Omental fat pad (tissue), 4 donors: ENCODE data around the gene ERMN. TPM values are rescaled to one million over a fixed set of nuclear protein-coding genes. Genes with fewer than 3 reads are reported as not detected.

Source experiments
- ATAC-seq: fragments of 150-250 bp; one replicate; pipeline ENCODE4 v1.9.1; 2016; ENCODE audit warnings: mild to moderate bottlenecking, moderate library complexity; ENCODE audit not compliant: low FRiP score
- DNase-seq: peaks from one replicate; pipeline ENCODE4 v3.0.0-alpha.2; 2019; ENCODE audit warnings: low spot score
- total RNA-seq, 4 donors: library from RNA; depleted of rRNA; stranded (reverse); fragments of >200 nt; gene quantifications; one replicate each; pipeline ENCODE4 v1.1.0, GENCODE V29; 2016
- TF ChIP-seq, protein P1 (sequence below), 3 donors: fragments of 450-650 bp; IDR thresholded peaks; one replicate each; pipeline ENCODE4 v1.5.1; 2016 to 2017; ENCODE audit warnings: antibody characterized with exemption in 3 of 3, mild to moderate bottlenecking in 3 of 3, moderate library complexity in 2 of 3

ERMN gene
- total RNA-seq, 4 donors from 2014 or later: 0.50 to 1.8 (median 1.4) TPM

- ATAC-seq (no peak), DNase-seq (no peak)
- TF ChIP-seq, protein P1, sequence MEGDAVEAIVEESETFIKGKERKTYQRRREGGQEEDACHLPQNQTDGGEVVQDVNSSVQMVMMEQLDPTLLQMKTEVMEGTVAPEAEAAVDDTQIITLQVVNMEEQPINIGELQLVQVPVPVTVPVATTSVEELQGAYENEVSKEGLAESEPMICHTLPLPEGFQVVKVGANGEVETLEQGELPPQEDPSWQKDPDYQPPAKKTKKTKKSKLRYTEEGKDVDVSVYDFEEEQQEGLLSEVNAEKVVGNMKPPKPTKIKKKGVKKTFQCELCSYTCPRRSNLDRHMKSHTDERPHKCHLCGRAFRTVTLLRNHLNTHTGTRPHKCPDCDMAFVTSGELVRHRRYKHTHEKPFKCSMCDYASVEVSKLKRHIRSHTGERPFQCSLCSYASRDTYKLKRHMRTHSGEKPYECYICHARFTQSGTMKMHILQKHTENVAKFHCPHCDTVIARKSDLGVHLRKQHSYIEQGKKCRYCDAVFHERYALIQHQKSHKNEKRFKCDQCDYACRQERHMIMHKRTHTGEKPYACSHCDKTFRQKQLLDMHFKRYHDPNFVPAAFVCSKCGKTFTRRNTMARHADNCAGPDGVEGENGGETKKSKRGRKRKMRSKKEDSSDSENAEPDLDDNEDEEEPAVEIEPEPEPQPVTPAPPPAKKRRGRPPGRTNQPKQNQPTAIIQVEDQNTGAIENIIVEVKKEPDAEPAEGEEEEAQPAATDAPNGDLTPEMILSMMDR (IDR thresholded peaks at IDR 0.05): no peak
Observed at GRCh38 chr2:157339965-157340655, 14.5 kb upstream of the ERMN start.

DNA sequence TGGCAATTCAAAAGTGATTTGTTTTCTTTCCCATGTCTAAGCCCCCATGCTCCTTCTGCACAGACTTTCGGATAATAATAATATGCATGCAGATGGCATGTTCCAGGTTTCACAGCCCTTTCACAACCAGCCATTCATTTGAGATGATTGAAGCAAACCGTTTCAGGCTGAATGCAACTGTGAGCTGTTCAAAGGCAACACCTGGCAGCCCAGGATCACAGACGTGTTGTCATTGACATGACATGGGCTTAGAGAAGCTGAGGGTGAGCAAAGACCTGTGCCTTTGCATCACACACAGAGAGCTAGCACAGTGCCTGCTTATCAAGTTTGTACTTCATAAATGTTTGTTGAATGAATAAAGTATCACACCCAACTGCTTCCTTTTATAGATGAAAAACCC is 12.4 kb upstream of the ERMN start:
- TF ChIP-seq, protein P1 (IDR thresholded peaks at IDR 0.05): no peak
- DNase-seq (no peak), ATAC-seq (no peak)

DNA sequence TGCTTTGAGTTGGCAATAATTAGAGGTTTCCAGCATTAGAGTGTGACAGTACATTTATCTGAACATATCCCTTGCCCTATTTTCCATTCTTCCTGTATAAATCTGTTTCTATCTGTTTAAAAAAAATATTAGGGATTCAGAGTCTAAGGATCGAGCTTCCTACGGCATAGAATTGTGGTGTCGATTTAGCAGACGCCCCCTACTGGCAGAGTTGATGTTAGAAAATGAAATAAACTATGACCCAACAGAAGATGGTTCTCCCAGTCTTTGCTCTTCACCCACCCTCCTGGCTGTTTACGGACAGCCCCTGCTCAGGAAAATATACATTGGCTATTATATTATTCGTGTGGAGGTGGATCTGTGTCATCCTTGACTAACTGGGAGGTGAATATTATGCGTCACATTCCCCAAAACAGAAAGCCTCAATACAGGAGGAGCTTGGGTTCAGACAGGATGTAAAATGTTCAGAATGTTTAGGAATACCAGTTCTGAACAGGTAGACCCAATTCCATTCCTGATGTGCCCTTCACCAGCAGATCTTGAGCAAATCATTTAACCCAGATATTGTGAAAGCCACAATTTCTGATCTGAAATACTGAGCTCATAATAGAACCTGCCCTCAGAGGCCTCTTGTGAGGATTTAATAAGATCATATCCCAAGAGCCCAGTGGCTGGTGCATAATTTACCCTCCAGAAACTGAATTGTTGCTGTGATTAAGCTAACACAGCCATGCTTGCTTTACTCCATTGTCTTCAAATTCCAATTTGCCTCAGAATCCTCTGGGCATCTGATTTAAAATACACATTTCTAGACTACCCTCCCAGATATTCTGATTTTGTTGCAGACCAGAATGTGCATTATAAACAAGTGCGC is 10.8 kb upstream of the ERMN start:
- ATAC-seq (no peak), DNase-seq (peak; percentile 51)
- TF ChIP-seq, protein P1 (IDR thresholded peaks at IDR 0.05): peak in 1 of 3 donors; percentile 14

DNA sequence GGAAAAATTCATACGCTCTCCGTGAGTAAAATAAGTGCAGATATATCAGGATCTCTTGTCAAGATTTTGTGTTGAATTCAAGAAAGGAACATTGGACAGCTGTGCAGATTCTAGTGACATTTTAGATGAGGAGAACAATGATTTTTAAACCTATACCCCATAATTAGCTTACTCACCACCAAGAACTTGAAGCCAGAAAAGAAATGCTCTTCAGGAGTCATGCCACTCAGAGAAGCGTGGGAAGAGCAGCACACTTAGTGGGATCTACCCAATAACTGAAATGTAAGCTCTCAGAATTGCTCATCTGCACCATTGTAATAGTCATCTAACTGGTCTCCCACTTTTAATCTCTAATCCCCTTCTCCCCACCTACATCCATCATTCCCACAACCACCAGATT is 9.2 kb upstream of the ERMN start:
- ATAC-seq (no peak), DNase-seq (no peak)
- TF ChIP-seq, protein P1 (IDR thresholded peaks at IDR 0.05): no peak

DNA sequence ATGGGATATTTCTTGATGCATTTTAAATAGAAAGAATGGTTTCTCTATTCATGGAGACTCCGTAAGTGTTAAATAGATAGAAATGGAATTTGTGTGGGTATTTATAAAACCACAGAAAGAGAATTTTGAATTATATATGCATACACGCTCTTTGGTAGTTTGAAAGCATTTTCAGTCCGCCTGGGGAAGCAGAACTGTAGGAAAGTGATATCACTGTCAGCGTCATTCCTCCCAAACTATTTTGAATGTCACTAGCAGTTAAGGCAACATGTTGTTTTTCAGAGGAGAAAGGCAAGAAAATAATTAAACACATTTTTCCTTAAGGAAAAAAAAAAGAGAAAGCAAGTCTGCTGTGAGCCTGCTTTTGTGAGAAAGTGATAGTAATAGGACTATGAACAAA is 8.7 kb upstream of the ERMN start:
- DNase-seq (no peak), ATAC-seq (no peak)
- TF ChIP-seq, protein P1 (IDR thresholded peaks at IDR 0.05): no peak

DNA sequence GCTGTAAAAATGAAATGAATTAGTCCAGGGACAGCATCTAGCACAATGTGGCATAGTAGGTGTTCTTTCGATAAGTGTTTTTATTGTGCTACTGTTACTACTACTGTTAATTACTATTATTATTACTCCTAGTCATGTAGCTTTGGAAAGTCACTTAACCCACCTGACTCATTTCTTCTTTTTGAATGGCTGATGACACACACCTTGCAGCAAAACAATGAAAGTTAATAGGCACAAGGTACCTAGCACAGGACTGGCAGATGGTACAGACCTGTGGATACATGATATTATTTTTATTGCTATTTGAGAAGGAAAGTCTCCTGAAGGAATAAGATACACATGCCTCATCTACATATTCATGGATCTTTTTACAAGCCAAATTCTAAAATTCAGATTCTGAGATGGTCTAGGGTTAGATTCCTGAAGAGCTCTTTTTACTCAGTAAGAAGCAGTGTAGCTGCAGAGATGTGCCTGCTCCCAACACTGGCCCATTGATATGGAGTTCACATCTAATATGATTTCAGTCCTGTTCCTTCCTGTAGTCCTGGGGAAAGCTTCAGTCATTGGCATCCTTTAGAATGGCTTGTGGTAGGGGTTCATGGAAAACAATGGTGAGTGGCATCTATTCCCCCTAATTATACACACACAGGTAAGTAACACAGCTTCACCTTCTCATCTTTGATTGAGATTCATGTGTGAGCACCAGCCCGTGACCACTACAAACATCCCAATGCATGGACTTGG is 7.9 kb upstream of the ERMN start:
- TF ChIP-seq, protein P1 (IDR thresholded peaks at IDR 0.05): no peak
- no peak for ATAC-seq
- DNase-seq: no peak
